A673 (cell line): ENCODE results near the gene CA5B.

Source experiments
- CTCF ChIP-seq: fragments of 300-800, 200-600 bp; sonication (generic); conservative IDR thresholded peaks from 2 replicates; pipeline ENCODE4 v1.5.1; 2017; ENCODE audit warnings: low read depth, mild to moderate bottlenecking, antibody characterized with exemption, low read length, moderate library complexity, mixed read lengths
- EZH2 ChIP-seq: fragments of 200-600 bp; sonication (generic); IDR thresholded peaks from 2 replicates; pipeline ENCODE4 v1.6.1; 2017; ENCODE audit warnings: borderline replicate concordance, low read depth, mild to moderate bottlenecking, mixed read lengths, antibody characterized with exemption, low read length; ENCODE audit not compliant: poor library complexity, severe bottlenecking

GRCh38 chrX:15737959-15738902 is at the start of gene CA5B:
- no peak for TF ChIP-seq CTCF
- TF ChIP-seq EZH2 = no peak
